Right lung (tissue), 10 donors: ENCODE results near the gene RNFT2. TPM values are rescaled to one million over a fixed set of nuclear protein-coding genes. Genes with fewer than 3 reads are reported as not detected.
A peak's percentile ranks its signal among the peaks of the same experiment; 100 is the strongest.

Source experiments
- DNase-seq, 2 donors: peaks; one replicate each; pipeline ENCODE4 v3.0.0-alpha.2; 2013
- long read RNA-seq, 8 donors: transcript quantifications; one replicate each; lab custom pipeline, GENCODE V29; 2026
- polyA plus RNA-seq, 5 donors: library from polyadenylated mRNA; unstranded; fragments of 120-200 nt; gene quantifications; one replicate each; pipeline versions ENCODE4 v1.2.1 to v1.2.3, GENCODE V29; 2013; ENCODE audit warnings: inconsistent platforms in 1 of 5, low replicate concordance in 1 of 5; ENCODE audit not compliant: insufficient read length in 5 of 5, insufficient read depth in 1 of 5

RNFT2 gene
- polyA plus RNA-seq: 1 to 10 TPM; 2.4 to 3.6 (median 2.9) TPM
- long read RNA-seq, donor 1: 0 reads
- long read RNA-seq, donor 2: 0 reads
- long read RNA-seq, donor 3, partial matches to known transcripts: 0 of 1 reads
- long read RNA-seq, donor 3, other reads (novel, unspliced or antisense): 0 of 1 reads
- long read RNA-seq, donor 4: 0 reads
- long read RNA-seq, donor 5: 0 reads
- long read RNA-seq, donor 6: 0 reads
- long read RNA-seq, donor 7: 0 reads
- long read RNA-seq, donor 8: 0 reads

- DNase-seq: peak; percentile 99
These were observed at the start of gene RNFT2, which contains the start of gene SPRING1 for GRCh38 chr12:116737774-116738657. TSS of gene RNFT2 (plus strand) at chr12:116738315. CDS start at chr12:116740498, 2,183 bp downstream. TSS of gene SPRING1 (minus strand) at chr12:116738069. CDS start at chr12:116737900, 169 bp downstream.

- DNase-seq: no peak
These were observed 48.6 kb upstream of the RNFT2 start for GRCh38 chr12:116689521-116689920.

GRCh38 chr12:116689979-116690744 lies 48.0 kb upstream of the RNFT2 start:
- no peak for DNase-seq

GRCh38 chr12:116691205-116691604 lies 46.9 kb upstream of the RNFT2 start:
- DNase-seq: no peak

GRCh38 chr12:116691636-116692035 lies 46.5 kb upstream of the RNFT2 start:
- DNase-seq: no peak

- no peak for DNase-seq
These were observed 45.5 kb upstream of the RNFT2 start for GRCh38 chr12:116692605-116693004.

- DNase-seq: no peak
These were observed 44.6 kb upstream of the RNFT2 start for GRCh38 chr12:116693286-116694227.

GRCh38 chr12:116694653-116695463 lies 43.3 kb upstream of the RNFT2 start:
- no peak for DNase-seq

- DNase-seq: no peak
These were observed 42.7 kb upstream of the RNFT2 start for GRCh38 chr12:116695464-116695725.

GRCh38 chr12:116697305-116697704 lies 40.8 kb upstream of the RNFT2 start:
- DNase-seq: no peak

- no peak for DNase-seq
These were observed 40.4 kb upstream of the RNFT2 start for GRCh38 chr12:116697716-116698115.

GRCh38 chr12:116698116-116698515 lies 40.0 kb upstream of the RNFT2 start:
- DNase-seq: no peak

- no peak for DNase-seq
These were observed 39.5 kb upstream of the RNFT2 start for GRCh38 chr12:116698554-116699075.

GRCh38 chr12:116700066-116700465 lies 38.0 kb upstream of the RNFT2 start:
- DNase-seq: no peak

- no peak for DNase-seq
These were observed 36.7 kb upstream of the RNFT2 start for GRCh38 chr12:116701432-116701831.

- peak in 1 of 2 donors; percentile 58 for DNase-seq
These were observed 34.8 kb upstream of the RNFT2 start for GRCh38 chr12:116703214-116703795.

GRCh38 chr12:116707751-116708150 lies 30.4 kb upstream of the RNFT2 start:
- DNase-seq: no peak

- DNase-seq: peak; percentile 58 to 69
These were observed 29.0 kb upstream of the RNFT2 start for GRCh38 chr12:116708826-116709756.
